Measurements from ENCODE around the gene PDCD1LG2. TPM values are rescaled to one million over a fixed set of nuclear protein-coding genes. Genes with fewer than 3 reads are reported as not detected.

PDCD1LG2 gene
- total RNA-seq, 1 experiment from 2014 or later: not detected

GRCh38 chr9:5513966-5514616 lies 3.8 kb downstream of the PDCD1LG2 start:
- H2BK120ac ChIP-seq (ENCODE audit: low read depth, low read length, poor library complexity, severe bottlenecking): no peak overlapping the region
- no peak overlapping the region for H4K5ac ChIP-seq (ENCODE audit: insufficient read length, low read depth, low read length)
- H3K4ac ChIP-seq (ENCODE audit: low read depth, low read length): no peak overlapping the region
- DNase-seq: no peak
- no peaks in the 10 kb centered on the region for H3K79me2 ChIP-seq (ENCODE audit: insufficient read depth, low read length)
- no peak overlapping the region for H2BK12ac ChIP-seq (ENCODE audit: insufficient read length, low read depth, low read length)
- no peak overlapping the region for H3K4me3 Mint-ChIP-seq
- H3K18ac ChIP-seq (ENCODE audit: insufficient read length, low read depth, low read length): no peak overlapping the region
- H3K79me1 ChIP-seq (ENCODE audit: insufficient read depth, low read depth, low read length, poor library complexity, severe bottlenecking): no peaks in the 10 kb centered on the region
- no peaks in the 10 kb centered on the region for H3K9me3 ChIP-seq (ENCODE audit: control insufficient read depth, low read depth, low read length)
- H3K9ac ChIP-seq (ENCODE audit: extremely low read depth, insufficient read length, low read length): no peak overlapping the region
- H3K27ac Mint-ChIP-seq: no peak overlapping the region
- peaks cover 11 to 20% of the 10 kb centered on the region in 2 experiments for H3K4me1 Mint-ChIP-seq
- no peak overlapping the region for H4K8ac ChIP-seq (replicated peaks; ENCODE audit: insufficient read length, low read depth, low read length)
- no peaks in the 10 kb centered on the region for H3K23me2 ChIP-seq (ENCODE audit: insufficient read length, low read depth, low read length, poor library complexity, severe bottlenecking)
- H2BK20ac ChIP-seq (ENCODE audit: low read depth, low read length, poor library complexity, severe bottlenecking): no peak overlapping the region
- H2BK5ac ChIP-seq (ENCODE audit: insufficient read length, low read length): no peak overlapping the region
- no peaks in the 10 kb centered on the region for H3K27me3 ChIP-seq (ENCODE audit: insufficient read depth, low read length)
- no peaks in the 10 kb centered on the region for H3K9me3 Mint-ChIP-seq
- H2BK15ac ChIP-seq (ENCODE audit: low read depth, low read length): no peak overlapping the region
- H2AK5ac ChIP-seq (ENCODE audit: insufficient read length, low read length): no peak overlapping the region
- no peak overlapping the region for H3K23ac ChIP-seq (ENCODE audit: insufficient read length, low read depth, low read length)
- no peak overlapping the region for H4K91ac ChIP-seq (ENCODE audit: insufficient read length, low read depth, low read length)
- no peak overlapping the region for H3K14ac ChIP-seq (ENCODE audit: insufficient read depth, low read length)
- no peaks in the 10 kb centered on the region for H3K36me3 Mint-ChIP-seq (ENCODE audit: insufficient read depth in 1 of 3, low read depth in 3 of 3)
- no peak overlapping the region for H3K4me2 ChIP-seq (ENCODE audit: insufficient read depth, insufficient read length, low read length)
- no peaks in the 10 kb centered on the region; the same call in 1 of the 2 replicates for H3K27me3 Mint-ChIP-seq (ENCODE audit: low read depth)
- no peak overlapping the region for H3T11ph ChIP-seq (ENCODE audit: low read length)
- H4K20me1 ChIP-seq (ENCODE audit: control insufficient read depth, insufficient read depth, insufficient read length): no peaks in the 10 kb centered on the region
- no peak for TF ChIP-seq CTCF (conservative IDR thresholded peaks at IDR 0.05)
- H3K27ac ChIP-seq (ENCODE audit: insufficient read length, low read depth, low read length): no peak overlapping the region
- no peaks in the 10 kb centered on the region for H3K4me1 ChIP-seq (ENCODE audit: insufficient read depth, low read length)
- no CpG with 5 or more reads among the region's 2 CpGs for WGBS (ENCODE audit: extremely low coverage, insufficient read length, low lambda C conversion rate)
- H2AFZ ChIP-seq (ENCODE audit: low read length): no peak overlapping the region
- H3K56ac ChIP-seq (ENCODE audit: insufficient read length, low read depth, low read length): no peak overlapping the region
